K562 (cell line): ENCODE data around the gene TMEFF2. TPM values are rescaled to one million over a fixed set of nuclear protein-coding genes. Genes with fewer than 3 reads are reported as not detected.

Experiments
- ATAC-seq: fragments of 200-7000 bp; cut with Tn5 transposase; 3 replicates; pipeline ENCODE4 v1.9.1; 2020; ENCODE audit warnings: moderate library complexity
- BruUV-seq: library from RNA; stranded (reverse); fragments of 400-500 nt; replicated peaks from 2 replicates; lab custom pipeline; 2021; lab: Mats Ljungman, UMichigan
- CTCF ChIA-PET: fragments of 300-600 bp; formaldehyde crosslinking; extraction: SDS; loops from one replicate; lab custom pipeline; 2021; ENCODE audit warnings: low intra/inter-chr PET ratio; lab: Yijun Ruan, JAX
- POLR2A ChIA-PET: fragments of 300-600, 350-650 bp; sonication (Branson Sonifier 250); formaldehyde crosslinking; extraction: SDS; loops from one replicate; lab custom pipeline; 2021; ENCODE audit warnings: antibody characterized with exemption, inconsistent platforms; lab: Yijun Ruan, JAX
- DNase-seq, 4 experiments: peaks; one replicate each; pipeline versions ENCODE4 v3.0.0 to v3.0.0-alpha.2; 2011 to 2018; ENCODE audit warnings: low spot score in 3 of 4, mixed read lengths in 3 of 4; ENCODE audit errors: extremely low read depth in 1 of 4
- FAIRE-seq: peaks from 2 replicates; lab custom pipeline; 2011; peaks lifted over from hg19 to GRCh38; lab: Jason Lieb, UNC
- H2AFZ ChIP-seq: 2 replicates; pipeline ENCODE4 v1.6.0; 2011; ENCODE audit warnings: low read depth, low read length, control low read depth, inconsistent platforms
- H3K27ac ChIP-seq: fragments of 200-600 bp; 3 replicates; pipeline ENCODE4 v1.8.0; 2011; ENCODE audit warnings: low read depth, mild to moderate bottlenecking, control low read depth, inconsistent platforms, low read length, moderate library complexity, mixed read lengths; ENCODE audit errors: extremely low read depth
- H3K27me3 ChIP-seq, 2 experiments: fragments of 300-600 bp in 1 of 2; 2 replicates in 1 of 2; 3 replicates in 1 of 2; pipeline versions ENCODE4 v1.6.0 to v1.8.0; 2011; ENCODE audit warnings: inconsistent platforms in 2 of 2, low read length in 2 of 2, mild to moderate bottlenecking in 1 of 2, mixed read lengths in 1 of 2, moderate library complexity in 1 of 2; ENCODE audit not compliant: control insufficient read depth in 2 of 2, insufficient read depth in 2 of 2
- H3K36me3 ChIP-seq: fragments of 300-600 bp; 3 replicates; pipeline ENCODE4 v1.8.0; 2011; ENCODE audit warnings: mild to moderate bottlenecking, low read length, inconsistent platforms; ENCODE audit not compliant: control insufficient read depth, insufficient read depth
- H3K4me1 ChIP-seq, 2 experiments: fragments of 200-600 bp in 1 of 2; replicated peaks in 1 of 2; 2 replicates in 1 of 2; 3 replicates in 1 of 2; pipeline versions ENCODE4 v1.5.1 to v1.8.0; 2011; ENCODE audit warnings: inconsistent platforms in 2 of 2, low read length in 2 of 2, mild to moderate bottlenecking in 1 of 2, mixed read lengths in 1 of 2, moderate library complexity in 1 of 2; ENCODE audit not compliant: control insufficient read depth in 2 of 2, insufficient read depth in 2 of 2
- H3K4me2 ChIP-seq: 2 replicates; pipeline ENCODE4 v1.6.1; 2011; ENCODE audit warnings: low read length, control low read depth, inconsistent platforms, mixed read lengths; ENCODE audit not compliant: insufficient read depth
- H3K4me3 ChIP-seq: fragments of 200-600 bp; sonication (generic), shearing (Covaris generic); 2 replicates; pipeline ENCODE4 v1.5.1; 2016; ENCODE audit warnings: control low read depth, inconsistent platforms
- H3K79me2 ChIP-seq: fragments of 200-600 bp; 3 replicates; pipeline ENCODE4 v1.8.0; 2011; ENCODE audit warnings: low read length, inconsistent platforms; ENCODE audit not compliant: control insufficient read depth, insufficient read depth
- H3K9ac ChIP-seq, 2 experiments: 2 replicates each; pipeline versions ENCODE4 v1.6.0 to v1.6.1; 2011; ENCODE audit warnings: low read depth in 2 of 2, low read length in 2 of 2, control low read depth in 1 of 2, inconsistent platforms in 1 of 2, mild to moderate bottlenecking in 1 of 2, mixed read lengths in 1 of 2; ENCODE audit not compliant: insufficient read depth in 1 of 2
- H3K9me1 ChIP-seq: one replicate; pipeline ENCODE4 v1.6.0; 2011; ENCODE audit warnings: inconsistent platforms, mild to moderate bottlenecking, low read length, moderate library complexity; ENCODE audit not compliant: control insufficient read depth, insufficient read depth
- H3K9me3 ChIP-seq: replicated peaks from 2 replicates; pipeline ENCODE4 v1.5.1; 2011; ENCODE audit warnings: low read depth, low read length, inconsistent platforms; ENCODE audit not compliant: control insufficient read depth, insufficient read depth
- H4K20me1 ChIP-seq: replicated peaks from 2 replicates; pipeline ENCODE4 v1.6.1; 2011; ENCODE audit warnings: low read length, inconsistent platforms, mixed read lengths; ENCODE audit not compliant: control insufficient read depth, insufficient read depth
- CREM ChIP-seq: IDR thresholded peaks from 2 replicates; pipeline ENCODE4 v1.6.1; 2014; ENCODE audit warnings: antibody characterized with exemption, low read depth
- GATA2 ChIP-seq: sonication (generic); formaldehyde crosslinking; IDR thresholded peaks from 2 replicates; pipeline ENCODE4 v1.4.0; 2020; ENCODE audit warnings: mild to moderate bottlenecking, missing genetic modification reagents
- HNRNPUL1 ChIP-seq: fragments of 200-400 bp; formaldehyde crosslinking; IDR thresholded peaks from 2 replicates; pipeline ENCODE4 v1.6.1; 2017; ENCODE audit warnings: low read length
- MTA3 ChIP-seq: fragments of 450-650 bp; formaldehyde crosslinking; IDR thresholded peaks from 2 replicates; pipeline ENCODE4 v1.6.1; 2017; ENCODE audit warnings: mild to moderate bottlenecking, borderline replicate concordance
- MYC ChIP-seq, 2 experiments: fragments of 250-450 bp in 1 of 2; sonication (Bioruptor Pico) in 1 of 2; IDR thresholded peaks; 2 replicates each; pipeline versions ENCODE4 v1.5.1 to v1.6.1; 2012 to 2021; ENCODE audit warnings: low read depth in 2 of 2, borderline replicate concordance in 1 of 2, improper control_type of control experiment in 1 of 2, low read length in 1 of 2, mild to moderate bottlenecking in 1 of 2, moderate library complexity in 1 of 2
- NFE2L1 ChIP-seq: fragments of 450-650 bp; IDR thresholded peaks from 2 replicates; pipeline ENCODE4 v1.6.1; 2016; ENCODE audit warnings: missing genetic modification characterization, low read depth, mild to moderate bottlenecking, missing compliant biosample characterization, moderate library complexity, borderline replicate concordance
- SMARCC2 ChIP-seq: fragments of 450-650 bp; IDR thresholded peaks from 2 replicates; pipeline ENCODE4 v1.6.1; 2017; ENCODE audit warnings: antibody characterized with exemption, moderate library complexity, mild to moderate bottlenecking, low read depth
- TEAD1 ChIP-seq, 2 experiments: fragments of 450-650 bp in 1 of 2; sonication (generic) in 1 of 2; formaldehyde crosslinking; IDR thresholded peaks; 2 replicates each; pipeline versions ENCODE4 v1.4.0 to v1.8.0; 2020 to 2022; ENCODE audit warnings: mild to moderate bottlenecking in 2 of 2, missing genetic modification reagents in 1 of 2
- THRAP3 ChIP-seq: fragments of 450-650 bp; IDR thresholded peaks from 2 replicates; pipeline ENCODE4 v1.6.1; 2016; ENCODE audit warnings: mild to moderate bottlenecking, inconsistent platforms, borderline replicate concordance
- TRIM28 ChIP-seq: fragments of 450-650 bp; IDR thresholded peaks from 2 replicates; pipeline ENCODE4 v1.6.1; 2017
- XRCC3 ChIP-seq: fragments of 450-650 bp; IDR thresholded peaks from 2 replicates; pipeline ENCODE4 v1.6.1; 2017; ENCODE audit warnings: mild to moderate bottlenecking, moderate library complexity
- YBX1 ChIP-seq: fragments of 450-650 bp; IDR thresholded peaks from 2 replicates; pipeline ENCODE4 v1.7.1; 2016; ENCODE audit warnings: mild to moderate bottlenecking
- ZNF311 ChIP-seq: fragments of 250-450 bp; sonication (Bioruptor Pico); IDR thresholded peaks from 2 replicates; pipeline ENCODE4 v1.4.0; 2020; ENCODE audit warnings: mild to moderate bottlenecking, moderate library complexity
- ZNF512 ChIP-seq: IDR thresholded peaks from 2 replicates; pipeline ENCODE4 v1.6.1; 2016; ENCODE audit warnings: missing genetic modification characterization, missing compliant biosample characterization
- ZNF583 ChIP-seq: fragments of 250-450 bp; sonication (Bioruptor Pico); IDR thresholded peaks from 2 replicates; pipeline ENCODE4 v1.4.0; 2020
- ZNF584 ChIP-seq: fragments of 200-800 bp; sonication (Bioruptor generic); IDR thresholded peaks from 2 replicates; pipeline ENCODE4 v1.6.1; 2016; ENCODE audit warnings: low read depth, mild to moderate bottlenecking, missing genetic modification characterization, missing compliant biosample characterization
- ZZZ3 ChIP-seq: fragments of 450-650 bp; IDR thresholded peaks from 2 replicates; pipeline ENCODE4 v1.6.1; 2016; ENCODE audit warnings: antibody characterized with exemption, mild to moderate bottlenecking, moderate library complexity
- WGBS: fragments of 100-300 bp; shearing (Covaris generic); methylation state at CpG from one replicate; pipeline ENCODE4 v1.1.6; 2016; ENCODE audit warnings: low coverage, mixed read lengths; ENCODE audit not compliant: insufficient coverage; ENCODE audit errors: missing lambda C conversion rate; 5-methylcytosine and 5-hydroxymethylcytosine counted together
- in situ Hi-C: fragments of 300-500 bp; cut with MboI; formaldehyde crosslinking; loops from 4 replicates; pipeline ENCODE4 v1.15.0; 2018; ENCODE audit warnings: inconsistent platforms, mixed read lengths
- intact Hi-C: fragments of 100-400 bp; cut with micrococcal nuclease; formaldehyde crosslinking; loops from 2 replicates; pipeline ENCODE4 v1.14.2; 2022
- polyA plus RNA-seq, 8 experiments: library from polyadenylated mRNA; depleted of rRNA in 4 of 8; stranded (reverse) in 5 of 8; unstranded in 3 of 8; fragments of >200 nt; fragmentation: Nextera tagmentation in 2 of 8; fragmentation: Illumina TruSeq in 1 of 8; extraction: Ambion mirVana in 2 of 8; extraction: Trizol in 1 of 8; gene quantifications; 2 replicates each; pipeline versions ENCODE4 v1.2.1 to v1.2.3, GENCODE V29; 2011 to 2014; ENCODE audit warnings: inconsistent platforms in 1 of 8, missing spikeins in 1 of 8
- total RNA-seq, 7 experiments: library from RNA; depleted of rRNA in 6 of 7; stranded (reverse); fragments of >200 nt in 6 of 7; fragmentation: Illumina TruSeq in 2 of 7; extraction: Trizol in 2 of 7; gene quantifications; 2 replicates each; pipeline versions ENCODE4 v1.2.1 to v1.2.3, GENCODE V29; 2011 to 2021; ENCODE audit warnings: low replicate concordance in 1 of 7

The TMEFF2 gene
- total and polyA plus RNA-seq, 9 of the 15 experiments (the other 6 are each of a cell fraction or from before 2014, with no cell fraction given) = 1.4 TPM; not detected in 8

- Histone ChIP-seq H3K36me3 (no peaks in the 10 kb centered on the region), H3K4me3 (no peak overlapping the region), H3K9me3 (no peaks in the 10 kb centered on the region), H2AFZ (no peak overlapping the region), H3K9me1 (no peaks in the 10 kb centered on the region), H3K4me1 (no peaks in the 10 kb centered on the region), H3K4me2 (no peak overlapping the region), H3K9ac (no peak overlapping the region), H3K79me2 (no peaks in the 10 kb centered on the region), H4K20me1 (no peaks in the 10 kb centered on the region), H3K27me3 (no peaks in the 10 kb centered on the region), H3K27ac (no peak overlapping the region)
- DNase-seq = no peak
- POLR2A ChIA-PET = no interaction called here
- intact Hi-C loops = no loop called here
- 14% methylated on average over 2 of the region's 2 CpGs for WGBS
- no TSS peak for BruUV-seq
- no peak for FAIRE-seq
- no peak for TF ChIP-seq HNRNPUL1
- no peak for TF ChIP-seq SMARCC2
- no peak for TF ChIP-seq MTA3
- no peak for TF ChIP-seq MYC (IDR thresholded peaks at IDR 0.05; ENCODE audit: low read depth, low read length)
- no peak for TF ChIP-seq MYC (CRISPR knock-in tag; IDR thresholded peaks at IDR 0.05; ENCODE audit: borderline replicate concordance, low read depth)
- TF ChIP-seq XRCC3 = no peak
- TF ChIP-seq NFE2L1 (tag) = no peak
- no peak for TF ChIP-seq CREM
- no peak for TF ChIP-seq TRIM28
- no peak for TF ChIP-seq ZZZ3
- no peak for TF ChIP-seq THRAP3
- no peak for TF ChIP-seq ZNF512
- no peak for TF ChIP-seq ZNF584
- no peak for TF ChIP-seq YBX1
- no peak for TF ChIP-seq ZNF583 (CRISPR knock-in tag)
- no peak for TF ChIP-seq GATA2 (CRISPR knock-in tag)
- no peak for TF ChIP-seq ZNF311
- no peak for TF ChIP-seq TEAD1 (CRISPR knock-in tag; IDR thresholded peaks at IDR 0.05)
- CTCF ChIA-PET = no interaction called here
- no peak for ATAC-seq
- in situ Hi-C loops = no loop called here
These were observed 122.5 kb downstream of the TMEFF2 start for GRCh38 chr2:192072261-192072660.
